Measurements from ENCODE around the gene RCOR2.
"Not testable (repeated sequence)": the region's sequence is repeated elsewhere in the genome, so short reads cannot be mapped to it uniquely, and the experiment has no call there.

Gene RCOR2
- 0 to 0.65 reads per million in 2 donors for total RNA-seq

GRCh38 chr11:63916837-63917691 is at the start of gene RCOR2:
TSS of gene RCOR2 (minus strand) at chr11:63917164. CDS start at chr11:63916456, 708 bp downstream.
- peak; percentile 43 for DNase-seq

DNA sequence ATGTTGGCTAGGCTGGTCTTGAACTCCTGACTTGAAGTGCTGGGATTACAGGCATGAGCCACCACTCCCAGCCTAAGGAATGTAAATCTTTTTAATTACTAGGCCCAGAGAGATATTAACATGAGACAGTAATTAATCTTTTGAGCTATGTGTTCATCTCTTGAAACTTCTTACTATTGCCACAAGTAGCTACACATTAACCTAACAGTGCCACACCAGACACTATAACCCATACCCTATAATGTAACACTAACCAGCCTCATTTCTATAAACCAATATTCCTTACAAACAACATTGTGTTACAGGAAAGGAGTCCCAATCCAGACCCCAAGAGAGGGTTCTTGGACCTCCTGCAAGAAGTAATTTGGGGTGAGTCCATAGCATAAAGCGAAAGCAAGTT is 49.5 kb upstream of the RCOR2 start:
- no peak for DNase-seq

DNA sequence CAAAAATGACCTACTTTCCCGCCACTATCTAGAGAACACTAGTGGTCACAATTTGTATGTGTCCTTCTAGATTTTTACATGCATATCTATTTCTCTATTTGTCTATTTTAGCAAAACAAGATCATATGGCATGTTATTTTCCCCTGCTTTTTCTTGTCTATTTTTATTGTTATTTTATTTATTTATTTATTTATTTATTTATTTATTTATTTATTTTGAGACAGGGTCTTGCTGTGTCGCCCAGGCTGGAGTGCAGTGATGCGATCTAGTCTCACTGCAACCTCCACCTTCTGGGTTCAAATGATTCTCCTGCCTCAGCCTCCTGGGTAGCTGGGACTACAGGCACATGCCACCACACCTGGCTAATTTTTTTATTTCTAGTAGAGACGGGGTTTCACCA is 46.9 kb upstream of the RCOR2 start:
- not testable (repeated sequence) for DNase-seq

DNA sequence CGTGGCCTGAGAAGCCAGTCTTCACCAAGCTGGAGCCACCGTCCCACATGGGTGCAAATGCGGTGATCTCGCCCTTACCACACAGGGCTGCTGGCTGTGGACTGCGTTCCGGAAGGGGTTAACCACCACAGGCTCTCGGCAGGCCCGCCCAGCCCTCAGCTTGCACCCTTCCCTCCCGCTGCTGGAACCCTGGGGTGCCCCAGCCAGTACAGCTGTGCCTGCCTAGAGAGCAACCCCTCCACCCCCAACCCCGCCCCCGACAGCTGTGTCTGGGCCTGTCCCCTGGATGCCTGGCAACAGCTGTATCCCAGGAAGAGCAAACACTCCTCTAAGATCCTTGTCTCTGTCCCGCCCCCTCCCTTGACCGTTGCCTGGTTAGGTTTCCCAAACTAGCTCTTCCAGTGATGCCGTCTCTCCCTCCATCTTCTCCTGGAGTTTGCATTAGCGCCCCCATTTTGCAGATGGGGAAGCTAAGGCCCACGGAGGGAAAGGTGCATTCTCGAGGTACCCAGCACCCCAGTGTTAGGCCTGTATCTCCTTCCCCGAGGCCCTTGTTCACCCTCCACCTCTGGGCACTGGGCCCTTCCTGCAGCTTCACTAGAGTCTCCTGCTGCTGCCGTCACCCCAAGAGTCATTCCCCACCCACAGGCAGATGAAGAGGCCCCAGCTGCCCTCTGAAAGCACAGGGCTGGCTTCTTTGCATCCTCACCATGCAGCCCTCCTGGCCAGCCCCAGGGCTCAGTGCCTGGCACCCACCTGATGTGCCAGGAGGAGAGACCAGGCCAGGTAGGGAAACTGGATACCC is 44.8 kb upstream of the RCOR2 start:
- DNase-seq: peak; percentile 23

GRCh38 chr11:63958008-63958407 is 41.0 kb upstream of the RCOR2 start:
- no peak for DNase-seq

DNA sequence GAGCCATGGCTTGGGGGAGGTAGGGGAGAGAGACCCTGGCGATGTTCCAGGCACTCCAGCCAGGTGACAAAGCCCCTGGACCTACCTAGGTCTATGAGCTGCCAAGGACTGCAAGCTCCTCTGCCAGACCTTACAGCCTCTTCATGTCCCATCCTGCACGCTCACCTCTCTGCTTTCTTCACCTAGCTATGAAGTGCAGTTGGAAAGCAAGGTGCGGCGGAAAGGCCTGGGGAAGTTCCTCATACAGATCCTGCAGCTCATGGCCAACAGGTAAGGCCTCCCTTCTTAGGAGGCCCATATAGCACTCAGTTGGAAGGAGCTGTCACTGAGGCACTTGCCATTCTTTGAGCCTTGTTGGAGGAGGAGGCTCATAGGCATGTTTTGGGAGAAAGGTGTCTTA is 35.6 kb upstream of the RCOR2 start:
- DNase-seq: no peak

DNA sequence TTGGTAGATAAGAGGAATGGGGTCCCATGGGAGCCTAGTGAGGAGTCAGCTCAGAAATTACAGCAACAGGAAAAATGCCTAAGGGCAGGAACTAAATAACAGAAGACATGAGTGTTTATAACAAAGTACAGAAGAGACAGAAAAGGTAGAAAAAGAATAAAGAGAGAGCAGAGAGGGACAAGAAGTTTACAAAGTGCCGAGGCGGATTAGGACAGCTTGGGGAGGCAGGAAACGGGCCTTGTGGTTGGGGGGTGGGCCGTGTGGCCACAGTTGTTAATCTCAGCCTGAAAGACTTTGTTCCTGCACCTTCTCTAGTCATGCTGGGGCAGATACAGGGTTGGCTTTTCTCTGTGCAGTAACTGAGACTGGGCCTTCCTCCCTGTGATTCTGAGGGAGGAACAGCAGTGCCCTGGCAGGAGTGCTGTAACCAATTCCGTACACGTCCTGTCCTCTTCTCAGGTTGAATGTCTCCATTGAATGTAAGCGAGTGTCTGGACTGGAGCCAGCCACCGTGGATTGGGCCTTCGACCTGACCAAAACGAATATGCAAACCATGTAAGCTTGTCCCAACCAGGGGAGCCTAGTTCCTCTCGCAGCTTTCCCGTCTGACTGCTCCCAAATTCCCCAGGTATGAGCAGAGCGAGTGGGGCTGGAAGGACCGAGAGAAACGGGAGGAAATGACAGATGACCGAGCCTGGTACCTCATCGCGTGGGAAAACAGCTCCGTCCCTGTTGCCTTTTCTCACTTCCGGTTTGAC is 35.0 kb upstream of the RCOR2 start:
- DNase-seq: peak; percentile 24

DNA sequence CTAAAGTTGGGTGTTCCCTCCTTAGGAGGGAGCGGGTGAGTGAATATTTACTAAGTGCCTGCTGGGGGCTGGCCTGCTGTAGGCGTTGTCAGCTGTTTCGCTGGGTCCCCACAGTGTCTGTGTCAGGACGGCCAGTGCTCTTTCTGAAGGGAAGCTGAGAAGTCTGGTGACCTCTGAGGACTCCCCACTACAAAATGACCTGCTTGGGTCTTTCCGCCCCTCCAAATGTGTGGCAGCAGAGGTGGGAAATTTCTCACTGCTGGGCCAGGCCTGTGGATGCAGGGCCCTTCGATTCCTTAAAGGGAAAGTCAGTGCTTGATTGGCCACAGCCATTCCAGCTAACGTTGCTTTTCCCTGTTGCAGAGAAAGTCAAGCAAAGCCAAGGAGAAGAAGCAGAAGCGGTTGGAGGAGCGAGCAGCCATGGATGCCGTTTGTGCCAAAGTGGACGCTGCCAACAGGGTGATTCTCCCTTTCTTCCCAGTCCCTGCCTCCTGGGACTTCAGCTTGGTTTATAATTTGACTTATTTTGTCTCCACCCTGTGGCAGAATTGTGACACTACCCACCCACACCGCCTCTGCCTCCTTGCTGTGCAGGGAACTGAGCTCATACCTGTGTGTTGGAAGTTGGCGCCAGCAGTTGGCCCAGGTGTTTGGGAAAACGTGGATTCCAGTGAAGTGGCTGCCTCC is 28.7 kb upstream of the RCOR2 start:
- no peak for DNase-seq

DNA sequence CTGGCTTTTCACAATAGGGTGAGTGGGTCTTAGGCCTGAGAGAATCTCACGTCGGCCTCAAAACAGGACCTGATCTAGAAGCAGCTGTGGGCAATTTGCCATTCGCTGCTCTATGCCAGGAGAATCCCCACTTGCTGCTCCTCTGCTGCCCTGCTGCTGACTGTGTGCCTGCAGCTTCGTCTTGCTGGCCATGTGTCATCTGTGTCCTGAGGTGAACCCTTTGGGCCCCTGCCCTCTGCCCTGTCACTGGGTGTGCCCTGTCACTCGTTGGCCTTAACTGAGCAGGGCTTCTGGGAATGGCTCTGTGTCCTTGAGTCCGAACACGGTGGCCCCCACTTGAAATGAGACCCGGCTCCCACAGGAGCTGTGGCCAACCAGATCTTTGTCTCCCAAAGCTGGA is 28.0 kb upstream of the RCOR2 start:
- no peak for DNase-seq

- DNase-seq: no peak
These were observed 25.8 kb upstream of the RCOR2 start for GRCh38 chr11:63942803-63943202.

GRCh38 chr11:63941901-63942300 is 24.9 kb upstream of the RCOR2 start:
- DNase-seq: no peak

DNA sequence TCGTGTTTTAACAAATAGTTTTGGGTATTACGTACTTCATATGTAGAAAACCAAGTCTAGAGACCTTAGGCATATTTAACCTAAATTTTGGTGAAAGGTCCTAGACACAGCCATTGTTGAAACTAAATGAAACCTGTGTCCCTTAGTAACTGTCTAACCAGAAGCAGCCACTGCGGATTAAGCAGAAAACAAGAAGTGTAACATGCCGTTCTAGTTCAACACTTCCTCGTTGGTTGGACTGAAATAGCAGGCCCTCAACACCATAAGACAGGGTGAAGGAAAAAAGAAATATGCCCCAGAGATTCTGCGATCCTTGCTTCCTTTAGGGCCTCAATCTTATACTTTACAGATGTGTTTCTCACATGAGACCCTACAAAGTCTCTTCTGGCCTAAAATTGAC is 23.8 kb upstream of the RCOR2 start:
- no peak for DNase-seq

GRCh38 chr11:63939397-63939891 is 22.5 kb upstream of the RCOR2 start:
- DNase-seq: no peak

DNA sequence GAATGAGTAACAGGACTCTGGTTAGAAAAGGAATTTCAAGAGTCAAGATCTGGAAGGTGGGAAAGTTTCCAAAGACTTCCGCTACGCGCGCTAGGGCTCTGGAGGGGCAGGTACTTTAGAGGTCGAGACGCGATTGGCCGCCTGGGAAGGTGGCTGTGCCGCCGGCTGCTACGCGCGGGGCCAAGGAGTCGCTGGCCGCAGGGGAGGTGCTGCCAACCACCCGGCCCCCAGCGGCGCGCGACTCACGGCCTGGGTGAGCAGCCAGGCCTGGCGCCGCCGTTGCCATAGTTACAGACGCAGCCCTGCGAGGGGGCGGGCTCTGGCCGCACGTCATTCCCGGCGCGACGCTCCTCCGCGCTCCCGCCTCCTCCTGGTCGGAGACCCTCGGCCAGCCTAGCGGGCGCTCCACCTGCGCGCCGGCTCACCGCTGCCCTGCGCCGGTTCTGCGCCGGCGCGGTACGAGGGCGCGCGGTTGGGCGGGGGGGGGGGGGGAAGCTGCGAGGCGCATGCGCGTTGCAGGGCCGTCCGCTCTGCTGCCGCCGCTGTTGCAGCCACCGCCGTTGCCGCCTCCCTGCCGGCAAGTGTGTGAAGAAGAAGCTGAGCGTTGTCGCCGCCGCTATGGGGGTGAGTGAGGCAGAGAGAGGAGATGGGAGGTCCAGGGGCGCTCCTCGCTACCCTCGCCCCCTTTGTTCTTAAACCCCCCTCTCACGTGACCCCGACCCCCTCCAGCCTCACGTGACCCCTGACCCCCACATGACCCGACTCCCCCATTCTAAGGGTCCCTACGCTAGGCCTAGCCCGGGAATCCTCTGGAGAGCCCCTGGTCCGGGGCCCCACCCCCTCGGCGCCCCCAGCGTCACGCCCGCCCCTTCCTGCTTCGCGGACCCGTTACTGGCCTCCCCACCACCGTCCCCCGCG is 21.8 kb upstream of the RCOR2 start, which contains the start of gene NAA40:
Gene NAA40 (plus strand): TSS at position 524 of the 918 bp plus-strand sequence. CDS start 95 bp downstream, at position 619.
- DNase-seq: peak; percentile 98

DNA sequence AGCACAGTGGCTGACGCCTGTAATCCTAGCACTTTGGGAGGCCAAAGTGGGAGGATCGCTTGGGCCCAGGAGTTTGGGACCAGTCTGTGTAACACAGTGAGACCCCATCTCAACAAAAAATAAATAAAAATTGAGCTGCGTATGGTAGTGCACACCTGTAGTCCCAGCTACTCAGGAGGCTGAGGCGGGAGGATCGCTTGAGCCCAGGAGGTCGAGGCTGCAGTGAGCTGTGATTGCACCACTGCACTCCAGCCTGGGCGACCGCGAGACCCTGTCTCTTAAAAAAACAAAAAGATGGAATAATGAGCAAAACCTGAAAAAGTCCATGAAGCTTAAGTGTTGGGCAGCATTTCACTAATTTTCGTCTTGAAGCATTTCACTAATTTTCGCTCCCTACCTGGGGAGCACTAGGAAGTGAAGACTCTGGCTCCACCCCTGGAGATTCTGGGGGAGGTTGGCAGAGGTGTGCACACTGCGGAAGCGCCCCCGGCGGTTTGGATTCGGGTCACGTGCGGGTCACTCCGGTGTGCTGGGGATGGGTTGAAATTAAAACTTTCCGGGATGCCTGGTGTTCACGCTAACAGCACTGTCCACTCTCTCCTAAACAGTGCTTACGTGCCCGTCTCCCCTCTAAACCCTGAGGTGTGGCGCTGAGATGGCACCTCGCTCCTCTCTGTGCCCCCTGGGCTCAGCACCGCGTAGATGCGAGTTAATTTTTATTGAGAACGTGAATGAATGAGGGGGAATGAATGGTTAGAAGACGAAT is 20.9 kb upstream of the RCOR2 start:
- no peak for DNase-seq

DNA sequence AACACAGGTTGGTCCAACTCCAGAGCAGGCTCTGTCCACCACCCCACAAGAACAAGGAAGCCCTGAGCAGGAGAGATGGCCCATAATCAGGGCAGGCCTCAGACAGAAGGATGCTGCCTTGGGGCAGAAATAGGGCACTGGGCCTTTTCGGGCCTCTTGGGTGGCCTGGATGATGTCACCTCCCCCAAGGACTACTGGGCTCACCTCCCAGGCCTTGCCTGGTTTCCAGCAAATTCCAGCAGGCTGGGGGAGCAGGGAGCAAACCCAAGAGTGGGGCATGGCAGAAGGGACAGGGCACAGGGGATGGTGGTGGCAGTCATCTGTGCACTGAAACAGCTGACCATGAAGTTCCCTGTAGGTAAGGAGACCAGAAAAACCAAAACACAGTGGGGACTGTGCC is 16.5 kb upstream of the RCOR2 start:
- DNase-seq: no peak

DNA sequence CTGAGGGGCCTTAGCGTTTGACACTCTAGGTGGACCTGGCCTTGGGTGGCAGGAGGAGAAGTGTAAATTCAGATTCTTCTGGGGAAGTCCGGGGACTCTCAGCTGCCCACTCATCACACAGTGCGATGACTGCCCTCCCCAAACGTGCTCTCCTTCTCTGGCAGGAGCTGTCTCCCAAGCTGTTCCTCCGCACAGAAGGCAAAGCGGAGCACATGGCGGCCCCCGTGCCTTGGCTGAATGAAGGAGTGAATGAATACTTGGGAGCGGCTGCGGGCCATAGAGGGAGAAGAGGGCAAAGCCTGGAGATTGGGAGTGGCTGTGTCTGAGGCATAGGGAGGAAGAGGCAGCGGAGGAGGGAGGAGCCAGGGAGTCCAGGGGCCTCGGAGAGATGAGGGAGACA is 14.9 kb upstream of the RCOR2 start:
- no peak for DNase-seq

- no peak for DNase-seq
These were observed 14.1 kb upstream of the RCOR2 start for GRCh38 chr11:63931045-63931444.

DNA sequence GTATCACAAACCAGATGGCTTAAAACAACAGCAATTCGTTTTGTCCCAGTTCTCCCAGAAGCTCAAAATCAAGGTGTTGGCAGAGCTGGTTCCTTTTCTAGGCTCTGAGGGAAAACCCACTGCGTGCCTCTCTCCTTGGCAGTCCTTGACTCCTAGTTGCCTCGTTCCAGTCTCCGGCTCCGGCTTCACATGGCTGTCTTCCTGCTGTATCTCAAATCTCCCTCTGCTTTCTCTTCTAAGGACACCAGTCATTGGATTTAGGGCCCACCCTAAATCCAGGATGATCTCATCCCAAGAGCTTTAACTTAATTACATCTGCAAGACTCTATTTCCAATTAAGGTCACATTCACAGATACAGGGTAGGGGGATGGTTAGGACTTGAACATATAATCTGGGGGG is 12.7 kb upstream of the RCOR2 start:
- no peak for DNase-seq

DNA sequence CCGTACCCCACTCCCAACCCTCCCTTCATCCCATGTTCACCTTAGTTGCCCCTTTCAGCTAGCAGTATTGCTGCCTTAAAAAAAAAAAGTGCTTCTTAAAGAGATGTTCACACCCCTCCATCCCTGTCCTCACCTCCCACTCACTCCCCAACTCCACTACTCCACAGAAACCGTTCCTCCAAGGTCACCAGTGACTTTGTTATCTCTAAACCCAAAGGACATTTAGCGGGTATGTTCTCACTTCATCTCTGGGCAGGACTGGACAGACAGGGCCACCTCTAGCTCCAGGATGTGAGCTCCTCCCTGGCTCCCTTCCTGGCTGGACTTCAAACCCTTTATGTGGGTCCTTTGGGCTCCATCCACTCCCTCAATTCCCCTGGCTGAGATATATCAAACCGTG is 6.4 kb upstream of the RCOR2 start:
- DNase-seq: no peak
